CD4-positive, CD25-positive, alpha-beta regulatory T cell (primary cell): ENCODE data around the gene KIF3B. TPM values are rescaled to one million over a fixed set of nuclear protein-coding genes. Genes with fewer than 3 reads are reported as not detected.
"Not testable (repeated sequence)": the region's sequence is repeated elsewhere in the genome, so short reads cannot be mapped to it uniquely, and the experiment has no call there.

ENCODE experiments used
- ATAC-seq, 2 donors: fragments of 150-1000 bp; cut with Tn5 transposase; one replicate each; pipeline ENCODE4 v1.10.0; 2021; ENCODE audit warnings: low read depth in 2 of 2, moderate number of reproducible peaks in 2 of 2, moderate library complexity in 1 of 2
- DNase-seq, 3 donors: peaks; one replicate each; pipeline versions ENCODE4 v3.0.0 to v3.0.0-alpha.2; 2012 to 2022; ENCODE audit warnings: mixed read lengths in 1 of 3
- H3K27ac ChIP-seq: one replicate; pipeline ENCODE4 v1.7.0; 2013; ENCODE audit warnings: mild to moderate bottlenecking, low read length; ENCODE audit not compliant: insufficient read depth, poor library complexity, severe bottlenecking
- H3K27me3 ChIP-seq: one replicate; pipeline ENCODE4 v1.7.0; 2013; ENCODE audit warnings: low read length; ENCODE audit not compliant: control insufficient read depth, insufficient read depth
- H3K36me3 ChIP-seq: one replicate; pipeline ENCODE4 v1.7.0; 2013; ENCODE audit warnings: mild to moderate bottlenecking, low read length, moderate library complexity; ENCODE audit not compliant: control insufficient read depth, insufficient read depth
- H3K4me1 ChIP-seq: 2 replicates; pipeline ENCODE4 v1.7.0; 2013; ENCODE audit warnings: mild to moderate bottlenecking, low read length; ENCODE audit not compliant: insufficient read depth, control insufficient read depth, poor library complexity, severe bottlenecking
- H3K4me3 ChIP-seq: one replicate; pipeline ENCODE4 v1.7.0; 2013; ENCODE audit warnings: low read depth, mild to moderate bottlenecking, low read length, moderate library complexity
- H3K9me3 ChIP-seq, 2 experiments: 1 replicate in 1 of 2; 2 replicates in 1 of 2; pipeline ENCODE4 v1.7.0; 2013; ENCODE audit warnings: low read length in 2 of 2, mild to moderate bottlenecking in 1 of 2, moderate library complexity in 1 of 2; ENCODE audit not compliant: control insufficient read depth in 2 of 2
- H3K27ac Mint-ChIP-seq, 3 donors: one replicate each; pipeline ENCODE4 v1.8.0; 2020 to 2022; ENCODE audit warnings: mild to moderate bottlenecking in 3 of 3, mixed read lengths in 3 of 3, moderate library complexity in 2 of 3
- H3K27me3 Mint-ChIP-seq: one replicate; pipeline ENCODE4 v1.8.0; 2022; ENCODE audit warnings: mild to moderate bottlenecking, mixed read lengths
- H3K36me3 Mint-ChIP-seq: one replicate; pipeline ENCODE4 v1.8.0; 2020; ENCODE audit warnings: mixed read lengths
- H3K4me1 Mint-ChIP-seq, 4 donors: one replicate each; pipeline ENCODE4 v1.8.0; 2020 to 2022; ENCODE audit warnings: mixed read lengths in 4 of 4, mild to moderate bottlenecking in 1 of 4
- H3K4me3 Mint-ChIP-seq, 4 donors: one replicate each; pipeline ENCODE4 v1.8.0; 2020 to 2022; ENCODE audit warnings: mild to moderate bottlenecking in 4 of 4, mixed read lengths in 4 of 4, moderate library complexity in 3 of 4
- H3K9me3 Mint-ChIP-seq, 7 donors: one replicate each; pipeline ENCODE4 v1.8.0; 2020 to 2022; ENCODE audit warnings: mixed read lengths in 7 of 7, mild to moderate bottlenecking in 3 of 7, moderate library complexity in 2 of 7
- polyA plus RNA-seq, 4 donors: library from polyadenylated mRNA; unstranded; fragments of 300-500 nt; fragmentation: Illumina TruSeq; gene quantifications; one replicate each; pipeline ENCODE4 v1.2.3, GENCODE V29; 2021
- total RNA-seq: library from RNA; stranded (reverse); gene quantifications from one replicate; pipeline ENCODE4 v1.2.3, GENCODE V29; 2022

The KIF3B gene
- total and polyA plus RNA-seq, 5 donors from 2014 or later = 1.8 to 19.6 (median 2.9) TPM

DNA sequence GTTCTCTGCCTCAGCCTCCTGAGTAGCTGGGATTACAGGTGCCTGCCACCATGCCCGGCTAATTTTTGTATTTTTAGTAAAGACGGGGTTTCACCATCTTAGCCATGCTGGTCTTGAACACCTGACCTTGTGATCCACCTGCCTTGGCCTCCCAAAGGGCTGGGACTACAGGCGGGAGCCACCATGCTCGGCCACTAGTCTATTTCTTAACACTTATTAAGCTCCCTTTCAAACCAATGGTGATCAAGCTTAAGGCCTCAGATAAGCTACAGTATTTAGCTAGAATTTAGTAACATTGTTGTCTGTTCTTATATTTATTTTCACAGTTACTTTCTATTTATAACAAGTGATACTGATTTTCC lies 11.8 kb downstream of the KIF3B start:
- H3K4me1 Mint-ChIP-seq = peaks cover 20 to 45% (median 28%) of the 10 kb centered on the region in 4 donors
- not testable (repeated sequence) for ATAC-seq, H3K27me3 Mint-ChIP-seq, H3K4me3 Mint-ChIP-seq, DNase-seq, H3K27me3 ChIP-seq, H3K9me3 ChIP-seq, H3K9me3 Mint-ChIP-seq, H3K36me3 ChIP-seq, H3K27ac ChIP-seq, H3K36me3 Mint-ChIP-seq, H3K4me3 ChIP-seq
- peak overlapping the region in 2 of 3 donors; percentile 56 to 82 for H3K27ac Mint-ChIP-seq
- peaks cover 25% of the 10 kb centered on the region for H3K4me1 ChIP-seq

DNA sequence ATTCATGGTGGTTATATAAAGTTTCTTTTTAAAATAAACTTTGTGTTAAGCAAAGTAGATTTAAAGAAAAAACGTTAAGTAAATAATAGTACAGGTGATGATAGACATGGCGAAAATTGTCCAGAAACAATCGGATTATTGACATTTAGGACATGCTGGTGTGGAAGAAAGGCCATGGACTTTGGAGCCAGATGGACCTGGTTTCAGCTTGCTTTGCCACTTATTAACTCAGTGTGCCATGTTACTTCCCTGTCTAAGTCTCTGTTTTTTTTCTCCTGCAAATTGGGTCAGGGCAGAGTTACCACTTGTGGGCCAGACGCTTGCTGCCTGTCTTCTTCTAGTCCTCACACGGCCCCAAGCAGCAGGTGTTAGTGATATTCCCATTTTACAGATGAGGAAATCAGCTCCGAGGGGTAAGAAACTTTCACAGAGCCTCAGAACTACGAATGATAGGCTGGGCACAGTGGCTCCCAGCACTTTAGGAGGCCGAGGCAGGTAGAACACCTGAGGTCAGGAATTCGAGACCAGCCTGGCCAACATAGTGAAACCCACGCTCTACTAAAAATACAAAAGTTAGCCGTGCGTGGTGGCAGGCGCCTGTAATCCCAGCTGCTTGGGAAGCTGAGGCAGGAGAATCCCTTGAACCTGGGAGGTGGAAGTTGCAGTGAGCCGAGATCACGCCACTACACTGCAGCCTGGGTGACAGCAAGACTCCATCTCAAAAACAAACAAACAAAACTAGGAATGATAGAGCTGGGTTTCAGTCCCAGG lies 12.4 kb downstream of the KIF3B start:
- H3K27ac ChIP-seq = no peak overlapping the region
- Mint-ChIP-seq H3K27me3 (no peaks in the 10 kb centered on the region), H3K4me3 (no peak overlapping the region), H3K9me3 (no peaks in the 10 kb centered on the region), H3K27ac (peak overlapping the region in 1 of 3 donors; percentile 38), H3K36me3 (peaks cover 3% of the 10 kb centered on the region), H3K4me1 (peaks cover 17 to 44% (median 26%) of the 10 kb centered on the region in 4 donors)
- H3K4me1 ChIP-seq = peaks cover 19% of the 10 kb centered on the region
- DNase-seq (no peak), ATAC-seq (no peak)
- H3K27me3 ChIP-seq = no peaks in the 10 kb centered on the region
- no peaks in the 10 kb centered on the region for H3K36me3 ChIP-seq
- no peak overlapping the region for H3K4me3 ChIP-seq
- no peaks in the 10 kb centered on the region for H3K9me3 ChIP-seq

- ATAC-seq = no peak
- H3K4me3 ChIP-seq = no peak overlapping the region
- Mint-ChIP-seq H3K4me1 (peaks cover 6 to 31% (median 15%) of the 10 kb centered on the region in 4 donors), H3K36me3 (peaks cover 3% of the 10 kb centered on the region), H3K9me3 (no peaks in the 10 kb centered on the region), H3K4me3 (no peak overlapping the region), H3K27ac (peak overlapping the region in 1 of 3 donors; percentile 23), H3K27me3 (no peaks in the 10 kb centered on the region)
- no peak for DNase-seq
- no peaks in the 10 kb centered on the region for H3K27me3 ChIP-seq
- H3K27ac ChIP-seq = no peak overlapping the region
- H3K36me3 ChIP-seq = no peaks in the 10 kb centered on the region
- no peaks in the 10 kb centered on the region for H3K9me3 ChIP-seq
- H3K4me1 ChIP-seq = peaks cover 6% of the 10 kb centered on the region
Observed at GRCh38 chr20:32291166-32291565, 13.7 kb downstream of the KIF3B start.

DNA sequence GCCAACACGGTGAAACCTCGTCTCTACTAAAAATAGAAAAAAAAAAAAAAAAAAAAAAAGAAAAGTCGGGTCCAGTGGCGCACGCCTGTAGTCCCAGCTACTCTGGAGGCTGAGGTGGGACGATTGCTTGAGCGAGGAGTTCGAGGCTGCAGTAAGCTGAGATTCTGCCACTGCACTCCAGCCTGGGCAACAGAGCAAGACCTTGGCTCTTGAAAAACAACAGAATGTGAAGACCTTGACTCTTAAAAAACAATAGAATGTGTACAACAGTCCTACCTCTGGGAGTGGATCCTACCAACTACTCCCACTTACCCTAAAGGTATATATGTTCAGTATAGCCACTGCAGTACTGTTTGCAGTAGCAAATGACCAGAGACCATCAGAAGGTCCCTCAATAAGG lies 15.1 kb downstream of the KIF3B start:
- Mint-ChIP-seq H3K9me3 (no peaks in the 10 kb centered on the region), H3K4me3 (no peak overlapping the region), H3K27me3 (no peaks in the 10 kb centered on the region), H3K36me3 (peaks cover 7% of the 10 kb centered on the region), H3K4me1 (peaks cover 19 to 33% (median 24%) of the 10 kb centered on the region in 4 donors), H3K27ac (peak overlapping the region in 1 of 3 donors; percentile 13)
- no peaks in the 10 kb centered on the region for H3K9me3 ChIP-seq
- H3K27me3 ChIP-seq = no peaks in the 10 kb centered on the region
- DNase-seq (no peak), ATAC-seq (no peak)
- H3K4me3 ChIP-seq = no peak overlapping the region
- no peak overlapping the region for H3K27ac ChIP-seq
- no peaks in the 10 kb centered on the region for H3K36me3 ChIP-seq
- H3K4me1 ChIP-seq = peaks cover 6% of the 10 kb centered on the region

DNA sequence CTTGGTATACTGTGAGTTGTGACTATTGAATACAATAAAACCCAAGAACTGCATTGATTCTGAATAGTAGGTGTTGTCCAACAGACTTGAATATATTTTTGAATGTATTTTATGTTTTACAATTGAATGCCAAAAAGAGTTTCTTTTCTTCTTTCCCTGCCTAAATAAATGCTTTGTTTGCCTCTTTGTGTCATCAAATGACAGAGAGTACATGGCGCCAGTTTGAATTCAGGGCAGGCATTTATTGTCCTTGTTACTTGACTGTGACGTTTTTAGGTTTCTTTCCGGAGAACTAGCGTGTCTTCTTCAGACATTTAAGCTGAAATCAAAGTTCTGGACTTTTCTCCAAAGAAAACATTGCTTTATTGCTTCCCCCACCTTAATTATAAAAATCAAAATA lies 16.6 kb downstream of the KIF3B start:
- Histone ChIP-seq H3K9me3 (no peaks in the 10 kb centered on the region), H3K27me3 (no peaks in the 10 kb centered on the region), H3K4me1 (peaks cover 6% of the 10 kb centered on the region), H3K4me3 (no peak overlapping the region), H3K36me3 (no peaks in the 10 kb centered on the region), H3K27ac (no peak overlapping the region)
- DNase-seq (no peak), ATAC-seq (no peak)
- Mint-ChIP-seq H3K4me1 (peaks cover 27 to 34% (median 30%) of the 10 kb centered on the region in 4 donors), H3K27me3 (no peaks in the 10 kb centered on the region), H3K27ac (peak overlapping the region in 1 of 3 donors; percentile 62), H3K9me3 (no peaks in the 10 kb centered on the region), H3K4me3 (no peak overlapping the region), H3K36me3 (peaks cover 7% of the 10 kb centered on the region)

DNA sequence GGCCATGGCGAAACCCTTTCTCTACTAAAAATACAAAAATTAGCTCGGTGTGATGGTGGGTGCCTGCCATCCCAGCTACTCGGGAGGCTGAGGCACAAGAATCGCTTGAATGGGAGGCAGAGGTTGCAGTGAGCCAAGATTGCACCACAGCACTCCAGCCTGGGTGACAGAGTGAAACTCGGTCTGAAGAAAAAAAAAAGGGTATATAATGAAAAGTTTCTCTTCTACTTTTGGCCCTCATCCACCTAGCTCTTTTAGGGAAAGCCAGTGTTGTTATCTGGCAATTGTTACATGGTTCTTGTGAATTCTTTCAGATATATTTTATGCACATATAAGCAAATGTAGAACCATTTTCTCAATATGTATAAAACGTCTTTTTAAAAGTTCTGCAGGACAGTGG lies 19.0 kb downstream of the KIF3B start:
- peaks cover 30 to 37% (median 34%) of the 10 kb centered on the region in 4 donors for H3K4me1 Mint-ChIP-seq

GRCh38 chr20:32296819-32297420 lies 19.5 kb downstream of the KIF3B start:
- H3K27ac Mint-ChIP-seq = peak overlapping the region; percentile 13 to 43 (median 26)
- no peak for ATAC-seq
- H3K4me3 ChIP-seq = no peak overlapping the region
- DNase-seq = no peak
- H3K27ac ChIP-seq = no peak overlapping the region
- H3K36me3 ChIP-seq = no peaks in the 10 kb centered on the region
- H3K4me1 ChIP-seq = peaks cover 6% of the 10 kb centered on the region
- H3K36me3 Mint-ChIP-seq = peaks cover 11% of the 10 kb centered on the region
- H3K9me3 ChIP-seq = no peaks in the 10 kb centered on the region
- H3K4me1 Mint-ChIP-seq = peaks cover 34 to 43% (median 37%) of the 10 kb centered on the region in 4 donors
- no peaks in the 10 kb centered on the region for H3K9me3 Mint-ChIP-seq
- H3K27me3 ChIP-seq = no peaks in the 10 kb centered on the region
- peak overlapping the region in 1 of 4 donors; percentile 20 for H3K4me3 Mint-ChIP-seq
- H3K27me3 Mint-ChIP-seq = no peaks in the 10 kb centered on the region

More for the DNA sequence above, 19.0 kb downstream of the KIF3B start:
- Mint-ChIP-seq H3K27me3 (no peaks in the 10 kb centered on the region), H3K4me3 (no peak overlapping the region), H3K36me3 (peaks cover 7% of the 10 kb centered on the region), H3K9me3 (no peaks in the 10 kb centered on the region), H3K27ac (no peak overlapping the region)
- H3K27ac ChIP-seq = no peak overlapping the region
- no peak for ATAC-seq
- no peak overlapping the region for H3K4me3 ChIP-seq
- no peaks in the 10 kb centered on the region for H3K27me3 ChIP-seq
- H3K36me3 ChIP-seq = no peaks in the 10 kb centered on the region
- H3K9me3 ChIP-seq = no peaks in the 10 kb centered on the region
- DNase-seq = no peak
- H3K4me1 ChIP-seq = peaks cover 6% of the 10 kb centered on the region
